ENCODE measurements around the gene MRPL3. TPM values are rescaled to one million over a fixed set of nuclear protein-coding genes. Genes with fewer than 3 reads are reported as not detected.

The MRPL3 gene
- total and polyA plus RNA-seq, 10 of the 15 experiments (the other 5 are each of a cell fraction or from before 2014, with no cell fraction given): 91.6 to 307 (median 198) TPM

DNA sequence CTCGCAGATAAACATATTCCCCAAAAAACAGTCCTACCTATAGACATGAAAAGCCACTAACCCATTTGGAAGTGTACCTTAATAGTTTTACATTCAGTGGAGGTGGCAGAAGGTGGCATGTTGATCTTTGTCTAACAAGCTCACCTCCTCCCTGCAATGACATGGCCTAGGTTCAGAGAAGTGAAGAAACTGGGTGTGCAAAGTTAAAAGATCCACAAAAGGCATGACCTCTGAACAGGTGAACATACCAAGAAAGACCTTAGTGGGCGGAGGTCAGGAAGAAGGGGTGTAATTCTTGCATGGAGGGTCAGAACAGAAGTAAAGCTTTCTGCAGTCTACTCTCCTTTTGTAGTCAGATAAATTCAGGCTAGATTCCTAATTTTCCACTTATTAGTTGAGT lies 822 bp downstream of the MRPL3 start:
- SMC1A ChIA-PET (ENCODE audit: uncharacterized antibody, unreplicated experiment): no interaction called here
- 3% methylated on average over 2 of the region's 2 CpGs for WGBS (ENCODE audit: insufficient coverage, insufficient replicate concordance, low lambda C conversion rate, missing lambda C conversion rate)
- no peaks in the 10 kb centered on the region for H3K27me3 ChIP-seq (replicated peaks in 1 of 2; ENCODE audit: control insufficient read depth in 2 of 2, insufficient read depth in 2 of 2, low read length in 1 of 2)
- intact Hi-C loops (cut with micrococcal nuclease; ENCODE audit: unreplicated experiment): no loop called here
- peak overlapping the region; percentile 74; the same call in 1 of the 2 replicates for H2AFZ ChIP-seq (ENCODE audit: control insufficient read depth, low read depth, low read length)
- in situ Hi-C loops (cut with MboI): no loop called here
- CTCF ChIA-PET: interaction anchor here (1.1 to 1.4 kb wide), 3 partner anchors 44 to 527 kb away, joined by 3 read pairs; no protein-coding TSS in a partner anchor
- peak; percentile 72 for FAIRE-seq
- H3K4me3 ChIP-seq: peak overlapping the region; percentile 87
- H4K20me1 ChIP-seq (ENCODE audit: control insufficient read depth, insufficient read depth): no peaks in the 10 kb centered on the region
- H3K9ac ChIP-seq (ENCODE audit: control insufficient read depth, insufficient read depth, low read length): peak overlapping the region; percentile 82
- H3K27ac ChIP-seq (ENCODE audit: control insufficient read depth, insufficient read depth): peak overlapping the region; percentile 61
- no peaks in the 10 kb centered on the region for H3K4me1 ChIP-seq (ENCODE audit: control insufficient read depth, insufficient read depth, low read length)
- BruUV-seq (replicated peaks): TSS peak; percentile 58
- peak overlapping the region; percentile 73; the same call in 1 of the 2 replicates for H3K4me2 ChIP-seq (ENCODE audit: control insufficient read depth, insufficient read depth)
- DNase-seq (ENCODE audit: low read depth, low spot score): no peak
- peaks cover 0 to 24% of the 10 kb centered on the region in 2 experiments; a peak in 1 of 4 replicates for H3K36me3 ChIP-seq (ENCODE audit: control insufficient read depth in 2 of 2, insufficient read depth in 2 of 2, low read length in 1 of 2)
- H3K9me3 ChIP-seq (replicated peaks; ENCODE audit: control insufficient read depth, insufficient read depth, low read length): no peaks in the 10 kb centered on the region
- RAD21 ChIA-PET (ENCODE audit: unreplicated experiment): interaction anchor here (0.8 kb wide), 1 partner anchor 120 kb away, joined by 3 read pairs; the partner anchor contains the start of gene NUDT16
- POLR2A ChIA-PET: no interaction called here
- ATAC-seq: peak; percentile 37
- H3K79me2 ChIP-seq (ENCODE audit: control insufficient read depth, insufficient read depth, low read length): peaks cover 36% of the 10 kb centered on the region
- TF ChIP-seq HCFC1 (IDR thresholded peaks at IDR 0.05; ENCODE audit: low read length) (no peak), ZBTB33 (IDR thresholded peaks at IDR 0.05) (no peak), SMC3 (IDR thresholded peaks at IDR 0.05; ENCODE audit: borderline replicate concordance, low read length) (no peak), NKRF (conservative IDR thresholded peaks at IDR 0.05) (no peak), SMAD5 (IDR thresholded peaks at IDR 0.05; ENCODE audit: low read depth) (no peak), EZH2 (IDR thresholded peaks at IDR 0.05; ENCODE audit: borderline replicate concordance, control insufficient read depth, low read depth, low read length) (no peak), CHD2 (IDR thresholded peaks at IDR 0.05; ENCODE audit: borderline replicate concordance, low read depth, low read length) (no peak), MTA2 (IDR thresholded peaks at IDR 0.05; ENCODE audit: low read depth) (no peak), ZBED1 (IDR thresholded peaks at IDR 0.05; ENCODE audit: borderline replicate concordance) (no peak), ZBTB4 (CRISPR knock-in tag; IDR thresholded peaks at IDR 0.05) (no peak), LARP7 (IDR thresholded peaks at IDR 0.05) (no peak), TCF7 (IDR thresholded peaks at IDR 0.05; ENCODE audit: borderline replicate concordance) (no peak), SREBF2 (IDR thresholded peaks at IDR 0.05; ENCODE audit: low read length) (no peak), EP300 (IDR thresholded peaks at IDR 0.05; ENCODE audit: borderline replicate concordance in 1 of 2, control insufficient read depth in 1 of 2, low read depth in 2 of 2, low read length in 2 of 2) (no peak)

Measured in GM12878 (cell line).